Measurements from ENCODE around the gene SLC38A3. TPM values are rescaled to one million over a fixed set of nuclear protein-coding genes. Genes with fewer than 3 reads are reported as not detected.

Gene SLC38A3
- total and polyA plus RNA-seq, 2 experiments from 2014 or later: 0.28 to 1.3 TPM

DNA sequence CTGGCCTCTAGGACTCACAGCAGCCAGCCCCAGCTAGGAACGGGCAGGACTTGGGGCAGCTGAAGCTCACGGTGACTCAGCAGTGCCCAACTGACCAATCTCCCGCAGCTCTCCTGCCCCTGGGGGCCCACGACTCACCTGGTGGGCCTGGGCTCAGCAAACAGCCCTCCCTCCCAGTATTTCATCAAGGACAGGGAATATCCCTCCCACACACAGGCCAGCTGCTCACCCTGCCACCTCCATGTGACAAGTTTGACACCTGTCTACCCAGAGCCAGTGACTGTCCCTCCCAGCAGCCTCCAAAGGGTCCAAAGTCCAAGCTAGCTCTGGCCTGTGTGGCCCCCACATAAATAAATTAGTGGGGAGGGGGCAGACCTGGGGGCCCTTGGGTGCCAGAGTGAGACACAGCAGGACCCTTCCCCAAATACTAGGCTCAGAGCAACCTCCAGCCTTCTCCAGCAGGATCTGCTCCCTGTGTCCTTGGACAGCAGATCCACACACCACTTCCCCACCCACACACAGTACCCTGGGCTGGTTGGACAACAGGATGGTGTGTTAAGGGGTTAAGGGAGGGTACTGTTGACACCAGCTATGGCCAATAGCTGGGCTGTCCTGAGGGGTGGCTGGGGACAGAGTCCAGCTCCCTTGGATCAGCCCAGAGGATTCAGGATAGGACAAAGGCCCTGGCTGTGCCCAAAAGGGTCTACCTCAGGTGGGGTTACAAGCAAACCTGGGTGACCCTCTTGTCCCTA, 9.4 kb upstream of the SLC38A3 start (continued):
- TF ChIP-seq, protein P1, sequence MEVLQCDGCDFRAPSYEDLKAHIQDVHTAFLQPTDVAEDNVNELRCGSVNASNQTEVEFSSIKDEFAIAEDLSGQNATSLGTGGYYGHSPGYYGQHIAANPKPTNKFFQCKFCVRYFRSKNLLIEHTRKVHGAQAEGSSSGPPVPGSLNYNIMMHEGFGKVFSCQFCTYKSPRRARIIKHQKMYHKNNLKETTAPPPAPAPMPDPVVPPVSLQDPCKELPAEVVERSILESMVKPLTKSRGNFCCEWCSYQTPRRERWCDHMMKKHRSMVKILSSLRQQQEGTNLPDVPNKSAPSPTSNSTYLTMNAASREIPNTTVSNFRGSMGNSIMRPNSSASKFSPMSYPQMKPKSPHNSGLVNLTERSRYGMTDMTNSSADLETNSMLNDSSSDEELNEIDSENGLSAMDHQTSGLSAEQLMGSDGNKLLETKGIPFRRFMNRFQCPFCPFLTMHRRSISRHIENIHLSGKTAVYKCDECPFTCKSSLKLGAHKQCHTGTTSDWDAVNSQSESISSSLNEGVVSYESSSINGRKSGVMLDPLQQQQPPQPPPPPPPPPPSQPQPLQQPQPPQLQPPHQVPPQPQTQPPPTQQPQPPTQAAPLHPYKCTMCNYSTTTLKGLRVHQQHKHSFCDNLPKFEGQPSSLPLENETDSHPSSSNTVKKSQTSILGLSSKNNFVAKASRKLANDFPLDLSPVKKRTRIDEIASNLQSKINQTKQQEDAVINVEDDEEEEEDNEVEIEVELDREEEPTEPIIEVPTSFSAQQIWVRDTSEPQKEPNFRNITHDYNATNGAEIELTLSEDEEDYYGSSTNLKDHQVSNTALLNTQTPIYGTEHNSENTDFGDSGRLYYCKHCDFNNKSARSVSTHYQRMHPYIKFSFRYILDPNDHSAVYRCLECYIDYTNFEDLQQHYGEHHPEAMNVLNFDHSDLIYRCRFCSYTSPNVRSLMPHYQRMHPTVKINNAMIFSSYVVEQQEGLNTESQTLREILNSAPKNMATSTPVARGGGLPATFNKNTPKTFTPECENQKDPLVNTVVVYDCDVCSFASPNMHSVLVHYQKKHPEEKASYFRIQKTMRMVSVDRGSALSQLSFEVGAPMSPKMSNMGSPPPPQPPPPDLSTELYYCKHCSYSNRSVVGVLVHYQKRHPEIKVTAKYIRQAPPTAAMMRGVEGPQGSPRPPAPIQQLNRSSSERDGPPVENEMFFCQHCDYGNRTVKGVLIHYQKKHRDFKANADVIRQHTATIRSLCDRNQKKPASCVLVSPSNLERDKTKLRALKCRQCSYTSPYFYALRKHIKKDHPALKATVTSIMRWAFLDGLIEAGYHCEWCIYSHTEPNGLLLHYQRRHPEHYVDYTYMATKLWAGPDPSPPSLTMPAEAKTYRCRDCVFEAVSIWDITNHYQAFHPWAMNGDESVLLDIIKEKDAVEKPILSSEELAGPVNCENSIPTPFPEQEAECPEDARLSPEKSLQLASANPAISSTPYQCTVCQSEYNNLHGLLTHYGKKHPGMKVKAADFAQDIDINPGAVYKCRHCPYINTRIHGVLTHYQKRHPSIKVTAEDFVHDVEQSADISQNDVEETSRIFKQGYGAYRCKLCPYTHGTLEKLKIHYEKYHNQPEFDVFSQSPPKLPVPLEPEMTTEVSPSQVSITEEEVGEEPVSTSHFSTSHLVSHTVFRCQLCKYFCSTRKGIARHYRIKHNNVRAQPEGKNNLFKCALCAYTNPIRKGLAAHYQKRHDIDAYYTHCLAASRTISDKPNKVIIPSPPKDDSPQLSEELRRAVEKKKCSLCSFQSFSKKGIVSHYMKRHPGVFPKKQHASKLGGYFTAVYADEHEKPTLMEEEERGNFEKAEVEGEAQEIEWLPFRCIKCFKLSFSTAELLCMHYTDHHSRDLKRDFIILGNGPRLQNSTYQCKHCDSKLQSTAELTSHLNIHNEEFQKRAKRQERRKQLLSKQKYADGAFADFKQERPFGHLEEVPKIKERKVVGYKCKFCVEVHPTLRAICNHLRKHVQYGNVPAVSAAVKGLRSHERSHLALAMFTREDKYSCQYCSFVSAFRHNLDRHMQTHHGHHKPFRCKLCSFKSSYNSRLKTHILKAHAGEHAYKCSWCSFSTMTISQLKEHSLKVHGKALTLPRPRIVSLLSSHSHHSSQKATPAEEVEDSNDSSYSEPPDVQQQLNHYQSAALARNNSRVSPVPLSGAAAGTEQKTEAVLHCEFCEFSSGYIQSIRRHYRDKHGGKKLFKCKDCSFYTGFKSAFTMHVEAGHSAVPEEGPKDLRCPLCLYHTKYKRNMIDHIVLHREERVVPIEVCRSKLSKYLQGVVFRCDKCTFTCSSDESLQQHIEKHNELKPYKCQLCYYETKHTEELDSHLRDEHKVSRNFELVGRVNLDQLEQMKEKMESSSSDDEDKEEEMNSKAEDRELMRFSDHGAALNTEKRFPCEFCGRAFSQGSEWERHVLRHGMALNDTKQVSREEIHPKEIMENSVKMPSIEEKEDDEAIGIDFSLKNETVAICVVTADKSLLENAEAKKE (CRISPR knock-in tag; IDR thresholded peaks at IDR 0.05): no peak
- TF ChIP-seq EZH2 (IDR thresholded peaks at IDR 0.05; ENCODE audit: low read depth, unreplicated experiment) (no peak), ZNF331 (CRISPR knock-in tag; IDR thresholded peaks at IDR 0.05; ENCODE audit: low read depth) (no peak), EZH2phosphoT487 (IDR thresholded peaks at IDR 0.05; ENCODE audit: unreplicated experiment) (no peak)
- TF ChIP-seq, protein P2, sequence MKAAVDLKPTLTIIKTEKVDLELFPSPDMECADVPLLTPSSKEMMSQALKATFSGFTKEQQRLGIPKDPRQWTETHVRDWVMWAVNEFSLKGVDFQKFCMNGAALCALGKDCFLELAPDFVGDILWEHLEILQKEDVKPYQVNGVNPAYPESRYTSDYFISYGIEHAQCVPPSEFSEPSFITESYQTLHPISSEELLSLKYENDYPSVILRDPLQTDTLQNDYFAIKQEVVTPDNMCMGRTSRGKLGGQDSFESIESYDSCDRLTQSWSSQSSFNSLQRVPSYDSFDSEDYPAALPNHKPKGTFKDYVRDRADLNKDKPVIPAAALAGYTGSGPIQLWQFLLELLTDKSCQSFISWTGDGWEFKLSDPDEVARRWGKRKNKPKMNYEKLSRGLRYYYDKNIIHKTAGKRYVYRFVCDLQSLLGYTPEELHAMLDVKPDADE (IDR thresholded peaks at IDR 0.05): no peak

DNA sequence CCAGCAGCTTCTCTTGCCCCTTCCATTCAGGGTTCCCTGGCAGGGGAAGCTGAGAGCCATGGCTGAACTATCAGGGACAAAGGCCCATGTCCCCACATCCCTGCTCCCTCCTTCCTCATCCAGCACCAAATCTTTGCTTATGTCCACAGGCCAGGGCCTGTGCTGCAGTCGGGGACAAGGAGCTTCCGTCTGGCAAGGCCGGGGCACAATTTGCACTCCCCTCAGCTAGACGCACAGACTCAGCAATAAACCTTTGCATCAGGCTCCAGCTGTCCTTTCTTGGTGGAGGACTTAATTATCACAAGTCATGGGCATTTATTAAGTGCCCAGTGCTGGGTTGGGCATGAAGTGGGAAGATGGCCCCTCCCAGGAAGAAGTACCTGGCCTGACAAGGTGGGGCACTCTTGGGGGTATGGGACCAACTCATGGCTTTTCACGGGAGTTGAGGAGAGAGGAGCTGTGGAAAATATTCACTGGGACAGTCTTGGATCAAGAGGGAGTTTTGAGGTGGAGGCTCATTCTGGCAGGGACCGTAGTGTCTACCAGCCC, 8.7 kb upstream of the SLC38A3 start:
- peaks cover 8% of the 10 kb centered on the region; the same call in 1 of the 2 replicates for H3K4me1 ChIP-seq (ENCODE audit: insufficient read depth)
- DNase-seq (ENCODE audit: low spot score) (no peak), ATAC-seq (no peak)
- H3K27ac ChIP-seq (ENCODE audit: low read depth): no peak overlapping the region
- H3K27me3 ChIP-seq (ENCODE audit: insufficient read depth): peaks cover 12% of the 10 kb centered on the region; the same call in 1 of the 2 replicates
- H3F3A ChIP-seq (replicated peaks; ENCODE audit: low read depth): no peaks in the 10 kb centered on the region
- no peak overlapping the region for H3K4me3 ChIP-seq
- H3K4me2 ChIP-seq: no peak overlapping the region
- no peak overlapping the region for H3K27ac Mint-ChIP-seq
- no peaks in the 10 kb centered on the region for H3K79me2 ChIP-seq (replicated peaks; ENCODE audit: insufficient read depth)
- no peak overlapping the region for H3K4me3 Mint-ChIP-seq
- H3K9me3 Mint-ChIP-seq: no peaks in the 10 kb centered on the region
- no peaks in the 10 kb centered on the region for H3K36me3 Mint-ChIP-seq (ENCODE audit: low read depth)
- H3K9me2 ChIP-seq (ENCODE audit: insufficient read depth): no peaks in the 10 kb centered on the region
- no peaks in the 10 kb centered on the region for H4K20me1 ChIP-seq (replicated peaks; ENCODE audit: insufficient read depth)
- peaks cover 16% of the 10 kb centered on the region for H3K27me3 Mint-ChIP-seq (ENCODE audit: insufficient read depth, low read depth, poor library complexity)
- H3K4me1 Mint-ChIP-seq: peaks cover 6% of the 10 kb centered on the region
- no peak overlapping the region for H2AFZ ChIP-seq
- no peaks in the 10 kb centered on the region for H3K36me3 ChIP-seq (ENCODE audit: insufficient read depth)
- TF ChIP-seq ZNF331 (CRISPR knock-in tag; IDR thresholded peaks at IDR 0.05; ENCODE audit: low read depth) (no peak), EZH2phosphoT487 (IDR thresholded peaks at IDR 0.05; ENCODE audit: unreplicated experiment) (no peak), CREB1 (CRISPR knock-in tag; IDR thresholded peaks at IDR 0.05; ENCODE audit: low read depth) (no peak), EZH2 (IDR thresholded peaks at IDR 0.05; ENCODE audit: low read depth, unreplicated experiment) (no peak), STAT1 (IDR thresholded peaks at IDR 0.05; ENCODE audit: unreplicated experiment) (no peak), NANOG (IDR thresholded peaks at IDR 0.05; ENCODE audit: borderline replicate concordance) (no peak), POLR2AphosphoS5 (IDR thresholded peaks at IDR 0.05; ENCODE audit: low read depth) (no peak)
- TF ChIP-seq, protein P3, sequence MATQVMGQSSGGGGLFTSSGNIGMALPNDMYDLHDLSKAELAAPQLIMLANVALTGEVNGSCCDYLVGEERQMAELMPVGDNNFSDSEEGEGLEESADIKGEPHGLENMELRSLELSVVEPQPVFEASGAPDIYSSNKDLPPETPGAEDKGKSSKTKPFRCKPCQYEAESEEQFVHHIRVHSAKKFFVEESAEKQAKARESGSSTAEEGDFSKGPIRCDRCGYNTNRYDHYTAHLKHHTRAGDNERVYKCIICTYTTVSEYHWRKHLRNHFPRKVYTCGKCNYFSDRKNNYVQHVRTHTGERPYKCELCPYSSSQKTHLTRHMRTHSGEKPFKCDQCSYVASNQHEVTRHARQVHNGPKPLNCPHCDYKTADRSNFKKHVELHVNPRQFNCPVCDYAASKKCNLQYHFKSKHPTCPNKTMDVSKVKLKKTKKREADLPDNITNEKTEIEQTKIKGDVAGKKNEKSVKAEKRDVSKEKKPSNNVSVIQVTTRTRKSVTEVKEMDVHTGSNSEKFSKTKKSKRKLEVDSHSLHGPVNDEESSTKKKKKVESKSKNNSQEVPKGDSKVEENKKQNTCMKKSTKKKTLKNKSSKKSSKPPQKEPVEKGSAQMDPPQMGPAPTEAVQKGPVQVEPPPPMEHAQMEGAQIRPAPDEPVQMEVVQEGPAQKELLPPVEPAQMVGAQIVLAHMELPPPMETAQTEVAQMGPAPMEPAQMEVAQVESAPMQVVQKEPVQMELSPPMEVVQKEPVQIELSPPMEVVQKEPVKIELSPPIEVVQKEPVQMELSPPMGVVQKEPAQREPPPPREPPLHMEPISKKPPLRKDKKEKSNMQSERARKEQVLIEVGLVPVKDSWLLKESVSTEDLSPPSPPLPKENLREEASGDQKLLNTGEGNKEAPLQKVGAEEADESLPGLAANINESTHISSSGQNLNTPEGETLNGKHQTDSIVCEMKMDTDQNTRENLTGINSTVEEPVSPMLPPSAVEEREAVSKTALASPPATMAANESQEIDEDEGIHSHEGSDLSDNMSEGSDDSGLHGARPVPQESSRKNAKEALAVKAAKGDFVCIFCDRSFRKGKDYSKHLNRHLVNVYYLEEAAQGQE (IDR thresholded peaks at IDR 0.05; ENCODE audit: unreplicated experiment): no peak
- TF ChIP-seq, protein P4, sequence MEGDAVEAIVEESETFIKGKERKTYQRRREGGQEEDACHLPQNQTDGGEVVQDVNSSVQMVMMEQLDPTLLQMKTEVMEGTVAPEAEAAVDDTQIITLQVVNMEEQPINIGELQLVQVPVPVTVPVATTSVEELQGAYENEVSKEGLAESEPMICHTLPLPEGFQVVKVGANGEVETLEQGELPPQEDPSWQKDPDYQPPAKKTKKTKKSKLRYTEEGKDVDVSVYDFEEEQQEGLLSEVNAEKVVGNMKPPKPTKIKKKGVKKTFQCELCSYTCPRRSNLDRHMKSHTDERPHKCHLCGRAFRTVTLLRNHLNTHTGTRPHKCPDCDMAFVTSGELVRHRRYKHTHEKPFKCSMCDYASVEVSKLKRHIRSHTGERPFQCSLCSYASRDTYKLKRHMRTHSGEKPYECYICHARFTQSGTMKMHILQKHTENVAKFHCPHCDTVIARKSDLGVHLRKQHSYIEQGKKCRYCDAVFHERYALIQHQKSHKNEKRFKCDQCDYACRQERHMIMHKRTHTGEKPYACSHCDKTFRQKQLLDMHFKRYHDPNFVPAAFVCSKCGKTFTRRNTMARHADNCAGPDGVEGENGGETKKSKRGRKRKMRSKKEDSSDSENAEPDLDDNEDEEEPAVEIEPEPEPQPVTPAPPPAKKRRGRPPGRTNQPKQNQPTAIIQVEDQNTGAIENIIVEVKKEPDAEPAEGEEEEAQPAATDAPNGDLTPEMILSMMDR (conservative IDR thresholded peaks at IDR 0.05; ENCODE audit: low read depth in 2 of 2): no peak

Data from GM23338 (cell line).